Osteocyte (in vitro differentiated cells): Measurements from ENCODE around the gene ZNF582. TPM values are rescaled to one million over a fixed set of nuclear protein-coding genes. Genes with fewer than 3 reads are reported as not detected.
A peak's percentile ranks its signal among the peaks of the same experiment; 100 is the strongest.

Source experiments
- DNase-seq: peaks from one replicate; pipeline ENCODE4 v3.0.0; 2021; ENCODE audit warnings: mixed read lengths; ENCODE audit not compliant: unreplicated experiment; ENCODE audit errors: extremely low spot score
- H3K27ac Mint-ChIP-seq: one replicate; pipeline ENCODE4 v1.8.0; 2021; ENCODE audit warnings: mild to moderate bottlenecking, mixed read lengths; ENCODE audit not compliant: unreplicated experiment
- H3K27me3 Mint-ChIP-seq: one replicate; pipeline ENCODE4 v1.8.0; 2021; ENCODE audit warnings: mixed read lengths; ENCODE audit not compliant: unreplicated experiment
- H3K36me3 Mint-ChIP-seq: one replicate; pipeline ENCODE4 v1.8.0; 2021; ENCODE audit warnings: mixed read lengths; ENCODE audit not compliant: unreplicated experiment
- H3K4me1 Mint-ChIP-seq: one replicate; pipeline ENCODE4 v1.8.0; 2021; ENCODE audit warnings: mixed read lengths; ENCODE audit not compliant: unreplicated experiment
- H3K4me3 Mint-ChIP-seq: one replicate; pipeline ENCODE4 v1.8.0; 2021; ENCODE audit warnings: mild to moderate bottlenecking, moderate library complexity, mixed read lengths; ENCODE audit not compliant: unreplicated experiment
- H3K9me3 Mint-ChIP-seq: one replicate; pipeline ENCODE4 v1.8.0; 2021; ENCODE audit warnings: mixed read lengths; ENCODE audit not compliant: unreplicated experiment
- total RNA-seq: library from RNA; stranded (reverse); gene quantifications from 2 replicates; pipeline ENCODE4 v1.2.1, GENCODE V29; 2021
- TF ChIP-seq, protein P1 (sequence below): fragments of 200-600 bp; sonication (generic); IDR thresholded peaks from 2 replicates; pipeline ENCODE4 v1.5.0; 2021; ENCODE audit warnings: antibody characterized with exemption, mild to moderate bottlenecking, moderate library complexity

ZNF582 gene
- total RNA-seq, 1 donor from 2014 or later = 6.1 TPM

DNA sequence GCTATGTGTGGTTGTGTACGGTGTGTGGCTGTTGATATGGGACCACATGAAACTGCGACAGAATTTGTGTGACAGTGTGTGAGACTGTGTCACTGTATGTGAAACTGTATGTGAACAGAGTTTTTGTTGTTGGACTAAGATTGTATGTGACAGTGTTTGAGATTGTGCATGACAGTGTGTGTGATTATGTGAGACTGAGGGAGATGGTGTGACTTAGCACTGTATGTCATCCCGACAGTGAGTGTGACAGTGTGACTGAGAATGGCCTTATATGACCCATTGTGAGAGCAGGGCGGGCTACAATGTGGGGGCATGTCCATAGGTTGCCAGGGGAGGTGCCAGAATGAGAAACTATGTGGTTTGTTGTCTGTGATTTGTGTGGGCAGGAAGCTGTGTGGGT is 11.7 kb upstream of the ZNF582 start:
- peaks cover 26% of the 10 kb centered on the region for H3K4me1 Mint-ChIP-seq
- H3K9me3 Mint-ChIP-seq = peaks cover 62% of the 10 kb centered on the region
- H3K4me3 Mint-ChIP-seq = peak overlapping the region; percentile 86
- H3K36me3 Mint-ChIP-seq = peaks cover 72% of the 10 kb centered on the region
- DNase-seq = no peak
- TF ChIP-seq, protein P1, sequence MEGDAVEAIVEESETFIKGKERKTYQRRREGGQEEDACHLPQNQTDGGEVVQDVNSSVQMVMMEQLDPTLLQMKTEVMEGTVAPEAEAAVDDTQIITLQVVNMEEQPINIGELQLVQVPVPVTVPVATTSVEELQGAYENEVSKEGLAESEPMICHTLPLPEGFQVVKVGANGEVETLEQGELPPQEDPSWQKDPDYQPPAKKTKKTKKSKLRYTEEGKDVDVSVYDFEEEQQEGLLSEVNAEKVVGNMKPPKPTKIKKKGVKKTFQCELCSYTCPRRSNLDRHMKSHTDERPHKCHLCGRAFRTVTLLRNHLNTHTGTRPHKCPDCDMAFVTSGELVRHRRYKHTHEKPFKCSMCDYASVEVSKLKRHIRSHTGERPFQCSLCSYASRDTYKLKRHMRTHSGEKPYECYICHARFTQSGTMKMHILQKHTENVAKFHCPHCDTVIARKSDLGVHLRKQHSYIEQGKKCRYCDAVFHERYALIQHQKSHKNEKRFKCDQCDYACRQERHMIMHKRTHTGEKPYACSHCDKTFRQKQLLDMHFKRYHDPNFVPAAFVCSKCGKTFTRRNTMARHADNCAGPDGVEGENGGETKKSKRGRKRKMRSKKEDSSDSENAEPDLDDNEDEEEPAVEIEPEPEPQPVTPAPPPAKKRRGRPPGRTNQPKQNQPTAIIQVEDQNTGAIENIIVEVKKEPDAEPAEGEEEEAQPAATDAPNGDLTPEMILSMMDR = no peak
- no peaks in the 10 kb centered on the region for H3K27me3 Mint-ChIP-seq
- peak overlapping the region; percentile 87 for H3K27ac Mint-ChIP-seq

DNA sequence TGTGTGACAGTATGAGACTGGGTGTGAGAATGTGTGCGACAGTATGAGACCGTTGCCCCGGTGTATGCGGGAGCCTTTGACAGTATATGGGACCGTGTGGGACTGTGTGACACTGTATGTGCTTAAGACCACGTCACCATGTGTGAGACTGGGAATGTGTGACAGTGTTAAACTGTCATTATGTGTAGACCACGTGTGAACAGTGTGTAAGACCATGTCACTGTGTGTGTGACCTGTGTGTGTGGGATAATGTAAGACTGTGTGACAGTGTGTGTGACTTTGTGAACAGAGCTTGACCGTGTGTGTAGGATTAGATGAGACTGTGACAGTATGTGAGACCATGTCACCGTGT is 11.3 kb upstream of the ZNF582 start:
- DNase-seq = no peak
- TF ChIP-seq, protein P1 = no peak
- H3K36me3 Mint-ChIP-seq = peaks cover 70% of the 10 kb centered on the region
- H3K27ac Mint-ChIP-seq = peak overlapping the region; percentile 87
- H3K9me3 Mint-ChIP-seq = peaks cover 60% of the 10 kb centered on the region
- H3K4me3 Mint-ChIP-seq = peak overlapping the region; percentile 86
- H3K4me1 Mint-ChIP-seq = peaks cover 26% of the 10 kb centered on the region
- no peaks in the 10 kb centered on the region for H3K27me3 Mint-ChIP-seq

DNA sequence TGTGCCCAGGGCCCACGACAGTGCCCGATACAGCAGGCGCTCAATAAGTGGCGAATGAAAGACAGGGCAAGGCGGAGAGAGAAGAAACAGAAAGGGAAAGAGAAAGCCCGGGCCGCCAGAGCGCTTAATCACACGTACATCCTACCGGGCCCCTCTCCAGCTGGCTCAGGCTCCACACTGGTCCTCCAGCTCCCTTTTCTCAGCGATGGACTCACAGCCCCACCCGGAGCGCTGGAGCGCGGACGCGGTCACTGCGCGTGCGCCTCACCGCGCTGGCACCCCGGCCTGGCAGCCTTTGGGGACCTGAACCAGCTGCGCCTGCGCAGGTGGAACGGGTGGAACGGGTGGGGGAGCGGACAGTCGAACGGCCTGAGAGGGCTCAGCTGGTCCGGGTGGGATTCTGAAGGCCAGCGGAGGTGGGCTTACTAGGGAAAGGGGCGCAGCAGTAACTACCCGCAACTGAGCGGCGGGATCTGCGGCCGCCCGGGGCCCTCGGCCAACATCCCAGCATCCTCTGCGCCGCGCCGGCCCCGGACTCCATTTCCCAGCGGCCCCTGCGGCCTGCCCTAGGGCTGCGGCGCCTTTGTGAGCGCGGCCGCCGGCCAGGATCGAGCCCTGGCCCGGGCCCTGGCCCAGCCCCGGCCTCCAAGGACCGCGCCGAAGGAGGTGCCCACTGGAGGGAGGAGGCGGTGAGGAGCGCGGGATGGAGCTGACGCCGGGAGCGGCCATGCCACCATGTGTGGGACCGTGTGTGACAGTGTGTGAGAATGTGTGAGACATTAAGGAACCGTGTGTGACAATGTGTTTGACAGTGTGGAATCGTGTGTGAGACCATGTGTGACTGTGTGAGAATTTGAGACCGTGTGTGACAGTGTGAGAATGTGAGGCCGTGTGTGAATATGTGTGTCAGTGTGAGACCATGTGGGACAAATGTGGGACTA is 10.7 kb upstream of the ZNF582 start, which contains the start of gene ZNF583:
Gene ZNF583 (plus strand): TSS at position 569 of the 941 bp plus-strand sequence. CDS start 2,783 bp downstream, outside the sequence.
- Mint-ChIP-seq H3K9me3 (peaks cover 63% of the 10 kb centered on the region), H3K27me3 (no peaks in the 10 kb centered on the region), H3K4me1 (peaks cover 26% of the 10 kb centered on the region), H3K27ac (peak within 1 kb of the TSS; percentile 87), H3K36me3 (peaks cover 72% of the 10 kb centered on the region), H3K4me3 (peak within 1 kb of the TSS; percentile 86)
- TF ChIP-seq, protein P1 = no peak
- peak; percentile 98 for DNase-seq

DNA sequence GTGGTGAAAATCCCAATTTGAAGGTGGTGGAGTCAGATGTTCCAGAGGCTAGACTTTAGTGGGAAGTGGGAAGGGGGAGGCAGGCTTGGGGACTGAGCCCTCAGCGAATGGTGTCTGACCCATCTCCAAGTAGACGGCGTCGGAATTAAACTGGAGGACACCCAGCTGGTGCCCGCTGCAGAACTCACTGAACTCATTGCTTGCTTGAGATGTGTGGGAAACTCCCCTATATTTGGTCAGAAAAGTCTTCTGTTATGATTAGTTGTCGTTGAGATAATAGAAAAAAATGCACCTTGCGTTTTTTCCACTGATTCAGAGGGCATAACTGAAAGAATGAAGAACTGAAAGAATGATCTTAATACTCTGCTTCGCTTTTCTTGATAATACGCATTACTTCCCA is 9.9 kb upstream of the ZNF582 start:
- no peaks in the 10 kb centered on the region for H3K27me3 Mint-ChIP-seq
- TF ChIP-seq, protein P1 = no peak
- no peak for DNase-seq
- peak overlapping the region; percentile 86 for H3K4me3 Mint-ChIP-seq
- H3K27ac Mint-ChIP-seq = peak overlapping the region; percentile 87
- peaks cover 26% of the 10 kb centered on the region for H3K4me1 Mint-ChIP-seq
- H3K36me3 Mint-ChIP-seq = peaks cover 72% of the 10 kb centered on the region
- peaks cover 63% of the 10 kb centered on the region for H3K9me3 Mint-ChIP-seq

DNA sequence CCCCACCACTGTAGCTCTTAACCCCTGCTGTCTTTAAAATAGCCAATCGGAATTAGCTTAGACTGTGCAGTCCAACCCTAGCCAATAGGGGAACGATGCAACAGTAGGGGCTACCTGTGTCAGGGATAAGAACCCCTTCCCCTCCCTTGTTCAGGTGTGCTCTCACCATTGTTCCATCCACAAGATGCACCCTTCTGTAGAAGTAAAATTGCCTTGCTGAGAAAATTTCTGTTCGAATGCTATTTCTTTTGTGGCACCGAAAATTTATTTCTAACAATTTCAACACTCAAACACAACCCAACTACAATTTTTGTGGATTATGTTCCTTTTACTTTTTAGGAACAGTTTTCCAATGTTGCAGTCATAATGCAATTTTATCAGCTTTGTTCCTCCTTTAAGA is 7.2 kb upstream of the ZNF582 start:
- DNase-seq = no peak
- TF ChIP-seq, protein P1 = no peak
- Mint-ChIP-seq H3K27ac (no peak overlapping the region), H3K36me3 (peaks cover 70% of the 10 kb centered on the region), H3K27me3 (no peaks in the 10 kb centered on the region), H3K9me3 (peaks cover 53% of the 10 kb centered on the region), H3K4me3 (no peak overlapping the region), H3K4me1 (peaks cover 26% of the 10 kb centered on the region)
